Measurements from ENCODE around the gene LGR4. TPM values are rescaled to one million over a fixed set of nuclear protein-coding genes. Genes with fewer than 3 reads are reported as not detected.

The LGR4 gene
- total RNA-seq, 1 donor: 25.1 TPM

GRCh38 chr11:27443746-27444507 is 28.7 kb downstream of the LGR4 start:
- no peak overlapping the region for H3K4me3 ChIP-seq (ENCODE audit: low read depth, low read length)
- DNase-seq (ENCODE audit: low read depth): no peak
- TF ChIP-seq CTCF (IDR thresholded peaks at IDR 0.05; ENCODE audit: insufficient read depth, low read length): no peak

- no peak for TF ChIP-seq CTCF (IDR thresholded peaks at IDR 0.05; ENCODE audit: insufficient read depth, low read length)
- H3K4me3 ChIP-seq (ENCODE audit: low read depth, low read length): no peak overlapping the region
Observed at GRCh38 chr11:27443227-27443626, 29.4 kb downstream of the LGR4 start.

GRCh38 chr11:27440090-27440489 is 32.5 kb downstream of the LGR4 start:
- no peak for DNase-seq (ENCODE audit: low read depth)
- no peak overlapping the region for H3K4me3 ChIP-seq (ENCODE audit: low read depth, low read length)
- TF ChIP-seq CTCF (IDR thresholded peaks at IDR 0.05; ENCODE audit: insufficient read depth, low read length): no peak

More at GRCh38 chr11:27443227-27443626, 29.4 kb downstream of the LGR4 start:
- DNase-seq (ENCODE audit: low read depth): no peak

- no peak overlapping the region for H3K4me3 ChIP-seq (ENCODE audit: low read depth, low read length)
- no peak for DNase-seq (ENCODE audit: low read depth)
- no peak for TF ChIP-seq CTCF (IDR thresholded peaks at IDR 0.05; ENCODE audit: insufficient read depth, low read length)
Observed at GRCh38 chr11:27438595-27438981, 34.0 kb downstream of the LGR4 start.

- H3K4me3 ChIP-seq (ENCODE audit: low read depth, low read length): no peak overlapping the region
- no peak for DNase-seq (ENCODE audit: low read depth)
- TF ChIP-seq CTCF (IDR thresholded peaks at IDR 0.05; ENCODE audit: insufficient read depth, low read length): no peak
Observed at GRCh38 chr11:27437829-27438594, 34.6 kb downstream of the LGR4 start.

- TF ChIP-seq CTCF (IDR thresholded peaks at IDR 0.05; ENCODE audit: insufficient read depth, low read length): no peak
- no peak overlapping the region for H3K4me3 ChIP-seq (ENCODE audit: low read depth, low read length)
- DNase-seq (ENCODE audit: low read depth): no peak
Observed at GRCh38 chr11:27436916-27437315, 35.7 kb downstream of the LGR4 start.

Measured in fibroblast of the aortic adventitia (primary cell).